IPS-NIHi11 (cell line): Measurements from ENCODE around the gene NKX2-2.
A peak's percentile ranks its signal among the peaks of the same experiment; 100 is the strongest.

Source experiments
- DNase-seq: peaks from one replicate; pipeline ENCODE4 v3.0.0; 2012; ENCODE audit warnings: mixed read lengths, low spot score

NKX2-2 gene

DNA sequence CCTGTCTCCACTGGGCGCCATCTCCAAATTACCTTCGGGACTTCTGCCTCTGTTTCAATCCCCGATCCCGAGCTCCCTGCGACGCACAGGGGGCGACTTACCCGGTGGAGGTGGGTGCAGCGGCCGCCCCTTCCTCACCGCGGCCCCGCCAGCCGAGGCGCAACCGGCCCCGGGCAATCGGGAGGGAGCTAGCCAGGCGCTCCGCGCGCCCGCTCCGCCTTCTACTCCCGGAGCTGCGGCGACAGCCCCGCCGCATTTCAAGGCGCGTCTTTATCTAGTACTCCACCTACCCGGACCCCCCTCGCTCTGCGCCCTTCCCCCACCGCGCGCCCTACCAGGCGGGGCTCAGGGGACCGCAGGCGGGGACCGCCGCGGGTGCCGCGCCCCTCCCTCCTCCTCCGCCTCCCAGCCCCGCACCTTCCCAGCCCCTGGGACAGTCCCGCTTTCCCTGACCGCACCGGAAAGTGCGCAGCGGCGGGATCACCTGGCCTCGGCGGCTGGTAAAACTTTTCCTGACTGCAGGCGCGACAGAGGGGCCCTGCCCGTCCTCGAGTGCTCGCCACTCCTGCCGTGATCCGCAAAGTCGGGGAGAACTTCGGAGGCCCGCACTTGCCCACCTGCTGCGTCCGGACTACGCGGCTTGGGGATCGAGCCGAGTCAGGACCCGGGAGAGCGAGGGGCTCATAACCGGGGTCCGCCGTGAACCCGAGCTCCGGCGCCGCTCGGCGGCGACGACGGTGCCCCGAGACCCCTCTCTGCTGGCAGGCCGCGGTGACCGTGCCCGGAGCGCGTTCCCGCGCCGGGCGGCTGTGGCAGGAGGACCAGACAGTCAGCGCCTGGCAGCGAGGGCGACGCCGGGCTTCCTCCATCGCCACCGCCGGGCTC lies 8.0 kb upstream of the NKX2-2 start:
- DNase-seq, result peak; percentile 46

DNA sequence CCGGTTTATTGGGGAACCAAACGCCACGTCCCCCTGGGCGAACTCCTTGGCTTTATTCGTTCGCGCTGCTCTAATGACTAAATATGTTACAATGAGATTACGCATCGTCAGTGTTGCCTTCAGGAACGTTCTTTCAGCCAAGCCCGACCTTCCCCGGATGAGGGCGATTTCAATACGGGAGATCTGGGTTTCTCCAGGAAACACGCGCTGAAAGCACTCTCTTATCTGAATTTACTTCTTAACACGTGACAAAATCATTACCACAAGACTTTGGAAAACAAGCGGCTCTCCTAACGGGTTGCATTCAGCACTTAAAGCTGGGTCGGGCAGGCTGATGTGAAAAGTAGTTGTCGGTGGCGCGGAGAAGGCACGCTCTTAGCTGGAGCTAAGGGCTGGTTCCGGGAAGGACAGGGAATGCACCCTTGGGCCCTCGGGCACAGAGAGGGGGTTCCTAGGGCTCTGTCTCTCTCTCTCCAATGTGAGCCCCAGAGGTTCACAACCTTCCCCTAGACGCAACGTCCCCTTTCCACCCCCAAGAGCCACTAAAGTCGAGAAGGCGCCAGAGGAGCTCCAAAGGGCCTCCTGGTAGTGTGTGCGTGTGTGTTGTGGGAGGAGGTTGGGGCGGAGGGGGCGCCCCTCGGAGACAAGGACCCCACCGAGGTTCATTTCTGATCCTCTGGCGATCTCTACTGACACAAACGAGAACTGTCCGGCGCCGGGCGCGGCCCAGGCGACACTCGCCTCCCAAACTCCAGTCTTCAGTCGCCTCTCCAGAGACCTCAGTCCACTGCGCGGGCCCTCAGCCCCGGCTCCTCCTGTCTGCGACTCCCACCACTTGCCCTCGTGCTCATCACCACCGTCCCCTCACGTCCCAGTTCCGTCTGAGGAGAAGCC lies 7.1 kb upstream of the NKX2-2 start:
- DNase-seq, result peak; percentile 45

DNA sequence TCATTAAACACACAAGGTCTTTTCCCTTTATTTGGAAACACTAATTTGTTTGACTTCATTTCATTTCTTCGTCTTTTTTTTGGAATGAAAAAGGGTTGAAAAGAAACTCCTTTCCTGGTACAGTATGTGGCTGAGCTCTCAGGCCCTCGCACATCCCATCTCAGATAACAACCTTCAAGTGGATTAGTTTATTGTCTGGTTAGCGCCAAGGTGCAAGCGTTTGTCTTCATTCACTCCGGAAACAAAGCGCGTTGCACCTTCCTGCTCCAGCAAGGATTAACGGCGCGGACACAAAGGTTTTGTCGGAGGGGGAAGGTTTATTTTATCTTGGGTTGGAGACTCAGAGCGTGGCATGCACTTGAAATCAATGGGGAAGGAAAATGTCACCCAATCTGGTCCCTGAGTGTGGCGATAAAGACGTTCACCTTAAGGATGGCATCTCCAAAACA lies 5.3 kb upstream of the NKX2-2 start:
- DNase-seq, result no peak

DNA sequence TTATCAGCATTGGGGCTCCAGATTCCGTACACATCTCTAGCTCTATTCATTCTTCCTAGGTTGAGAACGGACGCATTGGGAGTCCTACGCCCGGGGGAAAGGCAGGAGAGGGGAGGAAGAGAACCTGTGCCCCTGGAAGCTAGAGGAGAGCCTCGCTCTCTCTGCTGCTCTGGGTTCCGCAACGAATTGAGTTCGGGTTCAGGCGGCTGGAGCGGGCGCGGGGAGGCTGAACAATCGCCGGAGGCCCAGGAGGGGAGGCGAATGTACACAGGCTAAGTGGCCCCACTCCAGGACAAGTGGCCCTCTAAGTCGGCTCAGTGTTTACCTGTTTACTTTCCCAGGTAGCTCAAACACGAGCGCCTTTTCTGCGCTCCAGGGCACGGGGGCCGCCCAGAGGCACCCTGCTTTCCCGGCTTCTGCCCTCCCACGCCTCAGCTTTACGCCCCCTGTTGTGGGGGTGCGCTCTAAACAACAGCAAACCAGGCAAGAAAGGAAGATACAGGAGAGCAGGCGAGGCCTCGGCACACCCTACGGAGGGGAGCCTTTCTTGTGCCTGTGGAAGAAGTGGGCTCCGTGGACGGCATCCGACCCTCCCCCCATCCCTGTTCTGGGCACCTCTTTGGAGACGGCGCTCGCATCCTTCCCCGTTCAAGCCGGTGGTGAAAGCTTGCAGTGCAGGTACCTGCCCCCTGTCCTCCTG lies 4.6 kb upstream of the NKX2-2 start:
- peak; percentile 40 for DNase-seq

DNA sequence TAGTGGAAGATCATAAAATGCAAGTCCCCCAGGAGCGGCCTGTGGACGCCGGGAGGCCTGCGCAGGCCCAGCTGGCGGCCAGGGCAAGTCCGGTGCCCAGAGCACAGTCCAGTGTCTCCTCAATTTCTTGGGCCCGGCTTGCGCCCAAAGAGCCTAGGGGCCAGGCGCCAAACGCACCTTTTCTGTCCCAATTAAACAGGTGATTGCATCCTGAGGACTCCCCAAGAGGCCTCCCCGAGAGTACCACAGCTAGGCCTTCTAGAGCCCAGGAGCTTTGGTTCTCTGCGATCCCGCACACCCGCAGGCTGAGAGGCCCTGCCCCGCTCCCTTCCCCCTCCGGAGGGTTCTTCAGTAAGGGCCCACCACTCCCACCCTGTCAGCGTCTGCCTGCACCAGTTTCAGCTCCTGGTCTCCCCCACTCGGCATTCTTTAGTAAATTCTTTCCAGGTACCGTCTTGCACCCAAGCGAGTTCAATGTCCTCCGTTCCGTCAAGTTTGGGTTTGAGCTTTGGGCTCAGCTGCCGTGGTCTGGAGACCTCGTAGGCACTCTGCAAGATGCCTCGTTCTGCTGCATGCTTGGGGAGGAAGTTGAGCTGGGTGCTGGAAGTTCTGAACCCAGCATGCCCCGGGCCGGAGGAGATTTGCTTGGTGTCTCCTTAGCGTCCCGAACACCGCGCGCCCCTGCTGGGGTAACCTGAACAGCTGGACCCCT lies 3.9 kb upstream of the NKX2-2 start:
- no peak for DNase-seq

DNA sequence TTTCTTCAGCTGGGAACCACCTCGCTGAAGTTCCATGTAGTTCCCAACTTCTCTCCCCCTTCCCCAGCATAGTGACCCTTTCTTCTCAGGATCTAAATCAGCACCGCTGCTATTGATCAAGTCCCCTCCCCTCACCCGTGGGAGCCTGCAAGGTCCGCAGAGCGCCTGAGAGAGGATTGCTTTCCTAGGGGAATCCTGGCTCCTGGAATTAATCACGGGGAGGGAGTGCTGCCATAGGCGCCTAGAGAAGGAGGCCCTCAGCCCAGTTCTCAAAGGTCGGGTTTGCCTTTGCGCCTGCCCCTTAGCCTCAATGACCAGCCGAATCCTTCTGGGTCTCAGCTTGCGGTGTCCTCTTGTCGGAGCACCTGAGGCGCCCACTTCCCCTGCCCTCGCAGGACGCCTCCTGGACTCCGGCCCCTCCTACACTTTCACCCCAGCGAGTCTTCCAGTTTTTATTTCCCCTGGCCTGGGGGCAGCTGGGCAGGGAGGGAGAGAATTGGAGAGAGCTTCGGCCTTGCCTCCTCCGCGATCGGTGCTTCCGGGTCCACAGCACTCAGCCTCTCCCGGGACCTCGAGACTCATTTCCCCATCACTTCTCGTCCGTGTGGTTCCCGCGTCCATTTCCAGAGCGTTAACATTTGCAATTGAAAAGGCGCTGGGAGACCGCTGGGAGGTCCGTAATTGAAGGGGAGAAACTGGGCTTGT lies 3.1 kb upstream of the NKX2-2 start:
- DNase-seq, result no peak

DNA sequence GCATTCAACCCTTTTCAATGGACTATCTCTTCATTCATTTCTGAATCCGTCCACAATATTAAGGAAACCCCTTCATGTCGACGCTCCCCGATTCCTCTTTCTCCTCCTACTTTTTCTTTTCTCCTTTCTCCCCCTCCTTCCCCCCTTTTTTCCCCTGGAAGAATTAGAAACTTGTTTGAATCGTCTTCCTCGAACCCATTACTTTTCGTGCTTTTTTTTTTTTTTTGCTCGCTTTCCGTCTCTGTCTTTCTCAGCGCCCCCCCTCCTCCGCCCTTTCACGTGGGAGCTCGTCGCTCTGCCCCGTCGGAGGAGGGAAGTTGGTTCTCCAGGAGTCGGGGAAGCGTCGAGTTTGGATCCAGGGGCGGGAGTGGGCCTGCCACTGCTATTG lies 2.3 kb upstream of the NKX2-2 start:
- DNase-seq, result no peak

DNA sequence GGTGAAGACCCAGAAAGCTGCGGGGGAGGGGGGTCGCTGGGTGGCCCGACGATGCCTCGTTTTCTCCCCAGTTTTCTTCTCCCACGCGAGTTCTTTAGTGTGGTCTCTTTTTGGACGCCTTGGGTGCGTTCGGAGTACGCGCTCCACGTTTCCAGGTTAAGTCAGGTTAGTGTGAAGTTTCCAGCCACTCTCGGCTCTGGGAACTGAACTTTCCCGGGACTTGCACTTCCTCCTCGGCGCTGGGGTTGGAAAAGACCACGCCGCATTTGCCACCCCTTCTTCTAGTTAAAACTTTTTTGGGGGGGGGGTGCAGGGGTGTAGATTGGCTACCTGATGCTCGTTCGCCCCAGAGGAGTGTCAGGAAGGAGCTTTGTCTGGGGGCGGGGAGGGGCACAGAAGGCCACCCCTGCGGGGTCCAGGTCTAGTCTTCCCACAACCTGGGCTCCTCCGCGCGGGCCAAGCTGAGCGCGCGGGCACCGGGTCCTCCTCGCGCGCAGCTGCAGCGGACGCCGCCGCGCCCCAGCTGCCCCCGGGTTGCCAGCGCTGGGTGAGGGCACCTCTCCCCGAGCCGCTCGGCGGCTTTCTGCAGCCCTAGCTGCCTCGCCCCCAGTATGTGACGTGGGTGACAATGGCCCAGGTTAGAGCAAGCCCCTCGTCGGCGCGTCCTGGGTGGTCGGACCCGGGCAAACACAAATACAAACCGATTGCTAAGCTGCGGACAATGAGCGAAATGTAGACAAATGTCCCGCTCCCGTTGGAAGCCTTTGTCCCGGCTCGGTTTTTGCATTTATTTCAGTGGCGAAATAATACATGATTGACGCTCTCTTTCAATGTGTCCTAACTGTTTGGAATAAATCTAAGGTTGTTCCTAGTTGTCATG lies 1.7 kb upstream of the NKX2-2 start:
- DNase-seq, result peak; percentile 31

DNA sequence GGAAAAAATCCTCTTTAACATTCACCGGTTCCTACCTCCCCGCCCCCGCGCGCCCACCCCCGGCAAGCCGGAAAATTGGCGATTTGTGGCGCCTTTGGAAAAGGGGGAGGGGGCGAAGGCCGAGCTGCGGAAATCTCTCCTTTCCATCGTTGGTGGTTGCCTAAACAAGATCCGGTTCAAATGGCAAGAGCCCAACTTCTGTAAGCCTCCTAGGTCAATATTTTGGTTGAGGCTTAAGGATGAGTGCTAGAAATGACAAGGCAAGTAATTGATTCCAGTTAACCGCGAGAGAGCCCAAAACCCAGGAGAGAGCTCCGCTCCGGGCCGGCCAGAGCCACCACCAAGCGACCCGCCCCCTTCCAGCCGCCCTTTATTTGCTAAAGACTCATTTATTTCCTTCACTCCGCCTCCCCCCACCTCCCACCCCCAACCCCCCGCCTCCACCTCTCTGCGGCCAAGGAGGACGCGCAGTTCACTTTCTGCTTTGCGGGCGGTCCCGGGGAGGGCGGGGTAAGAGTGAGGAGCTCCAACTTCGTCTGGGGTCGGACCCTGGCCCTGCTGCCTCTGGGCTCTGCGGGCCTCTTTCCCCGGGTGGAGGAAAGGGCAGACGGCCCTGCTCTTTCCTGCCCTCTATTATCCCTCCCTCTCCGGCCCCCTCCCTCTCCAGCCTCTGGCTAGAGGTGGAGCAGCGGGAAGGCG lies 838 bp upstream of the NKX2-2 start:
- peak; percentile 80 for DNase-seq

DNA sequence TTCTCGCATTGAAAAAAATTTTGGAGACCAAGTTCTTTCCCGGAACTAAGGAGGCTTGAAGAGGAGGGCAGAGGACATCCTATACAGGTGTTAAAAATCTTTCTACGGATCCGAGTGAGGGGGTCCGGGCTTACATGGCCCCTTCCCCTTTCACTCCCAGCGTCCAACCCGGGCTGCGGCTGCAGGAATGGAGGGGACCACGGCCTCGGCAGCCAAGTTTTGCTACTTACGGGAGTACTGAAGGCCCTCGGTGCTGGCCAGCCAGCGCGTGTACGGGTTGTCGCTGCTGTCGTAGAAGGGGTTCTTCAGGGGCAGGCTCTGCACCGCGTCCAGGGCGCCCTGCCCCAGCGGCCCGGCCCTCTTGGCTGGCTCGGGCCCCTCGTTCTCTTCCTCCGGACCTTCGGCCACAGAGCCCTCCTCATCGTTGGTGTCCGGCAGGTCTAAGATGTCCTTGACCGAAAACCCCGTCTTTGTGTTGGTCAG lies 642 bp downstream of the NKX2-2 start:
- DNase-seq, result no peak

DNA sequence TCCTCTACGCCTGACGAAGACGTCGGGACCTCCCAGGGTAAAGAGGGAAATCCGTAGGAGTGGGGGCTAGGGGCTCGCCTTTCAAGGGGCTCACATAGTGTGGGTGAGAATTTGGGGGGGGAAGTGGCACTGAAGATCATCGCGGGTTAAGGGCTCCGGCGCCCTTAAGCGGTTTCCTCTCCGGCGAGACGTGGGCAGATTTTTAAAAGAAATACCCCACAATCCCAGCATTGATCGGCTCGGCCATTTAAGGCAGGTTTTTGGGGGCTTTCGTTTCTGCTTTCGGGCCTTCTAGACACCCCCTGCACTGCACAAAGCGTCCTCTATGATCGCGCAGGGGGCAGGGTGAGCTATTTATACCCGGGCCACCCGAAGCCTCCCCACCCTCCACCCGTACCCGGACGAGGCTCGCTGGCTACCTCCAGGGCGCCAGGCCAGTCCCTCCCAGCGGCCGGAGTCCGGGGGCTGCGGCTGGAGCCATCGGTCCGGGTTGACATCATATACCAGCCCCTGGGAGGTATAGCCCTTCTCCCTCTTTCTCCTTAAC lies 1.2 kb downstream of the NKX2-2 start:
- no peak for DNase-seq

DNA sequence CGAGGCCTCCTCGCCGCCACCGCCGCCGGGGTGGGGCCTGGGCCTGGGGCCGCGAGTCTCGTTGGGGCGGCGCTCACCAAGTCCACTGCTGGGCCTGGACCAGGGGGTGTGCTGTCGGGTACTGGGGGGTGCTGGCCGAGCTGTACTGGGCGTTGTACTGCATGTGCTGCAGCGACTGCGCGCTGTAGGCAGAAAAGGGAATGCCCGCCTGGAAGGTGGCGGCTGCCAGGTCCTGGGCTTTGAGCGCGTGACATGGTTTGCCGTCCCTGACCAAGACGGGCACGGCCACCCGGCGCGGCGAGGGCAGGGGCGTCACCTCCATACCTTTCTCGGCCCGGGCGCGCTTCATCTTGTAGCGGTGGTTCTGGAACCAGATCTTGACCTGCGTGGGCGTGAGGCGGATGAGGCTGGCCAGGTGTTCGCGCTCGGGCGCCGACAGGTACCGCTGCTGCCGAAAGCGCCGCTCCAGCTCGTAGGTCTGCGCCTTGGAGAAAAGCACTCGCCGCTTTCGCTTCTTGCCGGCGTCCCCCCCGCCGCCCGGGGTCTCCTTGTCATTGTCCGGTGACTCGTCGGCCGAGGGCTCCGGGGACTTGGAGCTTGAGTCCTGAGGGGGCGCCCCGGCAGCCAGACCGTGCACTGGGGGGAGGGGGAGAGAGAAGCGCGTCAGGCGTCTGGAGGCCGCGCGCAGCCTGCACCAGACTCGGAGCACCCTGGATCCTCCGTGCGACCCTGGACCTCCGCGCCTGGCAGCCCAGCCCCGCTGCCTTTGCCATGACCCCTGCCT lies 1.8 kb downstream of the NKX2-2 start:
- DNase-seq, result peak; percentile 35

DNA sequence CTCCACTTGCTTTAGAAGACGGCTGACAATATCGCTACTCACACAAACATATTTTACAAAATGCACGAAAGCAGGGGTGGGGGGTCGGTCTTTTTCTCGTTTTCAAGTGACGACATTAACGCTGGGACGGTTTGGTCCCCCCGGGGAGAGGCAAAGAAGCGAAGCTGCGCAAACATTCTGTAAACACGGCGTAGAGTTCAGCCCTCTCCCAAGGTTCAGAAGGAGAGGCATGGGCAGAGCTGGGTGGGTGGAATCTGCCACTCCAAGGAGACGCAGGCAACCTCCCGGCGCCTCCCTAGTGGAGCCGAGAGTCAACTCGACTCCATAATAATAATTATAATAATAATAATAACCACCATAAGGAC lies 2.4 kb downstream of the NKX2-2 start:
- DNase-seq, result no peak

DNA sequence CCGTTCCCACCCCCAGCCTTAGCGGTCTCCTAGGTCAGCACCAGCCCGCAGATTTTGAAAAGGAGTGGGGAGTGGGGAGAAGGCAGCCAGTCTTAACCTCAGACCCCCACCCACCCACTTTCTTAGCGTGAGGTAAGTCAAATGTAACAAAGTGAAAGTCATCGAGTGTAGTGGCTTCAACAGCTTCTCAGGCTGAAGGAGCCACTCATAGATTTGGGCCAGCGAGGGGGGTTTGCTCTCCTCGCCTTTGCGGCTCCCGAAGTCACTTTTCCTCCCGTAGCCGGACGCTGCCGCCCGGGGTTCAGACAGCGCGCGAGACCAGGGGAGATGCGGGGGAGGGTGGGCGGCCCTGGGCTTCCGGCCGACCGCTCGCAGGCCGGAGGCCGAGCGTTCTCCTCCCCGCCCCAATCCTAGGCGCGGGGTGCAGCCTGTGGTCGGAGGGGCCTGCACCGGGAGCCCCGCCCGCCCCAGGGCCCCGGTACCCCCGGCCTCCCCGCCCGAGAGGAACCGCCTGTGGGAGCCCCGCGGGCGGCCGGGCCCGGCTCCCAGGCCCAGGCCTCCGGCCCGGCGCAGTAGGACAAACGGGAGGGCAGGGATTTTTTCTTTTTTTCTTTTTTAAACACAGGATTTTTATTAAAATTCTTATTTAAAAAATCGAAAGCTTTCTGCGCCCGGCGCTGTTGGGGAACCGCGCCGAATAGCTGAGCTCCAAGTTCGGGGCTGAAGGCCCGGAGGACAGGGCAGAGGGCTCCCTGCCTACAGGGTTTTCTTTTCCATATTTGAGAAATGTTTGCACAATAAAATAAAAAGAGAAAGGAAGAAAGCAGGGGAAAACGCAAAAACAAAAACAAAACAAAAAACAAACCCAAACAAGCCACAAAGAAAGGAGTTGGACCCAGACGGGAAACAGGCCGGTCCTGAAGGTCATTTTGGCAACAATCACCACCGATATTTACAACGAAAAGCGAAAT lies 3.2 kb downstream of the NKX2-2 start:
- no peak for DNase-seq

DNA sequence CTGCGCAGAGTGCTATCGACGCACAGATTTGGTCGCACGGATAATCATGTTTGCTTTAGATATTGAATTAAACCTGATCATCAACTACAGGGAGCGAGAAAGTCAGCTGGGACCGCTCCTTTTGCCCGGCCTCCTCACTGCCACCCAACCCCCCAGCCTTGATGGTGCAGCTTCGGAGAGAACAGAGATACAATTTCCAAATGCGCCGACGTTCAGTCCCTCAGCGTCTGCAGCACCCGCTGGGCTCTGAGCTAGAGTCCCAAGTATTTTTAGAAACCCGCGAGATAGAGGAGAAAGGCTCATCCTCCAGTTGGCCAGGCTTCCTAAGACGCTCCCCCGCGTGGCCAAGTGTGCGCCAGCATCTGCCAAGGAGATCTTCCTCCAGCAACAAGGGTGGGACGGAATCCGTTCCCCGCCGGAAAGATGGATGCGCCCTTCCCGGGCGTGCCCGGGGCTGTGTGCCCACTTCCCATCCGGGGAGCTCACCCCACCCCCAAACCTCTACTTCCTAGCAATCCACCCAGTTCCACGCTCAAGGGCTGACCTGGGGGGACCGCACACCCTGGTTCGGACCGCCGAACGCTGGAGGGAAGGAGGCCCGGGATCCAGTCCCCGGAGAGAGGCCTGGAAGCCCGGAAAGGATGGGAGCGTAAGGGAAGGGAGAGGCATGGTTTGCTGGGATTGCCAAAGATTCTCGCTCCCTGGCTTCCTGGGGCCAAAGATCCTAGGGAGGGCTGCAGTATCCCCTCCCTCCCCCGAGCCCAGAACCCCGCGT lies 4.1 kb downstream of the NKX2-2 start:
- DNase-seq, result no peak

DNA sequence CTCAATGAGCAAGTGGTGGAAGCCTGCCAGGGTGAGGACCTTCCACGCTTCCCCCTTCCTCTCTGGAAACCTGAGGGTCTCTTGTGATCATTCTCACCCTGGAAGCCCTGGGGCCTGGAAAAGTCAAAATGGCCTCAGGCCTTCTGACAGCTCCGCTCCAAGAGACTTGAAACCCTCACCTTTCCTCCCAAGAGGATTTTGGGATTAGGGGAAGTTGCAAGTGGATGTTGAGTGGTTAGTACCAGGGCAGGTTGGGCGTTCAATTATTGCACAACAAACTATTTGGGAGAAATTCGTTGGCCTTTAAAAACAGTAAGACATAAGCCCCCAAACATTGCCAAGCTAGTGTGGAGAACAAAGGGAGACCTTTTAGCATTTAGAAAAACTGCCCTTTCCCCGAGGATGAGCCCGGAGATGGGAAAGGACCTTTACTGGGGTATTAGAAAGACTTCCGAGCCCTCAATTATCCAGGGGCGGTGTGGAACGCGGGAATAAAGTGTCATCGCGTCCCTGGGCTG lies 4.7 kb downstream of the NKX2-2 start:
- no peak for DNase-seq
